Epithelial cell of proximal tubule (primary cell): Measurements from ENCODE around the gene RGS9BP. TPM values are rescaled to one million over a fixed set of nuclear protein-coding genes. Genes with fewer than 3 reads are reported as not detected.

Source experiments
- DNase-seq: peaks from one replicate; pipeline ENCODE4 v3.0.0-alpha.2; 2011; ENCODE audit warnings: low read depth
- H3K4me3 ChIP-seq: 2 replicates; pipeline ENCODE4 v1.5.1; 2011; ENCODE audit warnings: low read depth, mild to moderate bottlenecking, low read length
- total RNA-seq: library from RNA; depleted of rRNA; stranded (reverse); fragments of >200 nt; gene quantifications from 2 replicates; pipeline ENCODE4 v1.2.3, GENCODE V29; 2015
- TF ChIP-seq, protein P1 (sequence below): conservative IDR thresholded peaks from 2 replicates; pipeline ENCODE4 v1.5.1; 2012; ENCODE audit warnings: low read depth, mild to moderate bottlenecking, low read length

RGS9BP gene
- total RNA-seq, 1 donor from 2014 or later = 0.12 TPM

GRCh38 chr19:32674931-32675719, 523 bp upstream of the RGS9BP start, which contains the start of gene ANKRD27:
TSS of gene ANKRD27 (minus strand) at chr19:32675180. CDS start at chr19:32659015, 16,165 bp downstream.
- TF ChIP-seq, protein P1, sequence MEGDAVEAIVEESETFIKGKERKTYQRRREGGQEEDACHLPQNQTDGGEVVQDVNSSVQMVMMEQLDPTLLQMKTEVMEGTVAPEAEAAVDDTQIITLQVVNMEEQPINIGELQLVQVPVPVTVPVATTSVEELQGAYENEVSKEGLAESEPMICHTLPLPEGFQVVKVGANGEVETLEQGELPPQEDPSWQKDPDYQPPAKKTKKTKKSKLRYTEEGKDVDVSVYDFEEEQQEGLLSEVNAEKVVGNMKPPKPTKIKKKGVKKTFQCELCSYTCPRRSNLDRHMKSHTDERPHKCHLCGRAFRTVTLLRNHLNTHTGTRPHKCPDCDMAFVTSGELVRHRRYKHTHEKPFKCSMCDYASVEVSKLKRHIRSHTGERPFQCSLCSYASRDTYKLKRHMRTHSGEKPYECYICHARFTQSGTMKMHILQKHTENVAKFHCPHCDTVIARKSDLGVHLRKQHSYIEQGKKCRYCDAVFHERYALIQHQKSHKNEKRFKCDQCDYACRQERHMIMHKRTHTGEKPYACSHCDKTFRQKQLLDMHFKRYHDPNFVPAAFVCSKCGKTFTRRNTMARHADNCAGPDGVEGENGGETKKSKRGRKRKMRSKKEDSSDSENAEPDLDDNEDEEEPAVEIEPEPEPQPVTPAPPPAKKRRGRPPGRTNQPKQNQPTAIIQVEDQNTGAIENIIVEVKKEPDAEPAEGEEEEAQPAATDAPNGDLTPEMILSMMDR = no peak
- DNase-seq = peak; percentile 75
- peak within 1 kb of the TSS; percentile 75 for H3K4me3 ChIP-seq

DNA sequence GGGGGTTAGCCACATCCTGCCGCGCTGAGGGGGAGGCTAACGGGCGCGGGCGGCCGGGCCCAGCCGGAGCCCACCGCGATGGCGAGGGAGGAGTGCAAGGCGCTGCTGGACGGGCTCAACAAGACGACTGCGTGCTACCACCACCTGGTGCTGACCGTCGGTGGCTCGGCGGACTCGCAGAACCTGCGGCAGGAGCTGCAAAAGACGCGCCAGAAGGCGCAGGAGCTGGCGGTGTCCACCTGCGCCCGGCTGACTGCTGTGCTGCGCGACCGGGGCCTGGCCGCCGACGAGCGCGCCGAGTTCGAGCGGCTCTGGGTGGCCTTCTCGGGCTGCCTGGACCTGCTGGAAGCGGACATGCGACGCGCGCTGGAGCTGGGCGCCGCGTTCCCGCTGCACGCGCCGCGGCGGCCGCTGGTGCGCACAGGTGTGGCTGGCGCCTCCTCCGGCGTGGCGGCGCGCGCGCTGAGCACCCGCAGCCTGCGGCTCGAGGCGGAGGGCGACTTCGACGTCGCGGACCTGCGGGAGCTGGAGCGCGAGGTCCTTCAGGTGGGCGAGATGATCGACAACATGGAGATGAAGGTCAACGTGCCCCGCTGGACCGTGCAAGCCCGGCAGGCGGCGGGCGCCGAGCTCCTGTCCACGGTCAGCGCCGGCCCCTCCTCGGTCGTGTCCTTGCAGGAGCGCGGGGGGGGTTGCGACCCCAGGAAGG, 692 bp downstream of the RGS9BP start:
- TF ChIP-seq, protein P1 = no peak
- peak overlapping the region; percentile 75 for H3K4me3 ChIP-seq
- no peak for DNase-seq

DNA sequence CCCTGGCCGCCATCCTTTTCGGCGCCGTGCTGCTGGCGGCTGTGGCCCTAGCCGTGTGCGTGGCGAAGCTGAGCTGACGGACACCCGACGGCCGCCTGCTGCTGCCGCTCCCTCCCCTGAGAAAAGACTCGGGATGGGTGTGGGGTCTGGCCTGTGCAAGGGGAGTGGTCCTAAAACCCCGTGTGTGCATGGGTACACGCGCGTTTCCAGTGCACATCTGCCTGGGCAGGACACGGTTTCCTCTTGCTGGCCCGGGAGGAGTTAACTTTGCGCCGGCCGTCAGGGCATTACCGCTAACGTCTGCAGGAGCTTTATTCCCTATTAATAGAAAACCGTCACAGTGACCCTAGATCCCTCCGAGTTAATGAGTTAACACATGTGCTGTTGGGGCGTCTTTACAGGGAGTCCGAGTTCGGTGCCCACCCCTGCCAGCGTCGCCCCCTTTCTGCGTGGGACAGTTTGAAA, 1.3 kb downstream of the RGS9BP start:
- H3K4me3 ChIP-seq = no peak overlapping the region
- TF ChIP-seq, protein P1 = no peak
- DNase-seq = no peak

DNA sequence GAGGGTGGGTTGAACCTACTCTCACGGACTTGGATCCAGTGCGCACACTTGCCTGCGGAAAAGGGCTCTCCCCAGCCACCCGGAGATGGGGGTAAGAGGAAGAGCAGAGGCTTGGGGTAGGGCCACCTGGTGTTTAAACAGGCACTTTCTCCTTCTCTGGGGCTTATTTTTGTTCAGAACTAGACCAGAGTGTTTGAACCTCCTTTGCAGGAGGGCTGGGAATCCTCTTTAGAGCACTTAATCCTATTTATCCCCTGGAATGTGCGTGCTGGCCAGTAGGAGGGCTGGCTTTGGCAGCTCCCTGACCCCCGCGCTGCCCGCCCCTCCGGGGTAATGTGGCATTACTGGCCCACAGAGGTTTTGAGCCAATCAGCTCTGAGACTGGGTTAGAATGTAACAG, 2.0 kb downstream of the RGS9BP start:
- no peak for DNase-seq
- no peak overlapping the region for H3K4me3 ChIP-seq
- TF ChIP-seq, protein P1 = peak; percentile 21

DNA sequence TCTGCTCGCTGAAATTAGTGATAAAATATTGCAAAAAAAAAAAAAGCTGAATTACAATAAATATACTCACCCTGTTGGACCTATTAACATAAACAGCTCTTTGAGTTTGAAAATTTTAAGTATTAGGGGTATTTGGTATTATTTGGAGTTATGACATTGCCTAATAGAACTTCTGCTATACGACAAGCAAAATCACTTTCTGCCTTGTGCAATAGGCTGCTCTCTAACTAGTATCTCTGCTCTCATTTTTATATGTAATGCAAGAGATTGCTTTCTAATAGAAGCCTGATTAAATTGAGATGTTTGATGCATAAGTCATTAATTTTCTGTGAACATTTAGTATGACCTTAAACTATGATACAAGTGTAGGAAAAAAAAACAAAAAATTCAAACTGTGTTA, 5.3 kb downstream of the RGS9BP start:
- TF ChIP-seq, protein P1 = no peak
- no peak for DNase-seq
- no peak overlapping the region for H3K4me3 ChIP-seq

- no peak for DNase-seq
- no peak overlapping the region for H3K4me3 ChIP-seq
- TF ChIP-seq, protein P1 = no peak
These were observed 6.7 kb downstream of the RGS9BP start for GRCh38 chr19:32682317-32682716.
